Colonic mucosa (tissue), 4 donors: Measurements from ENCODE around the gene PLCB1. TPM values are rescaled to one million over a fixed set of nuclear protein-coding genes. Genes with fewer than 3 reads are reported as not detected.
"Not testable (repeated sequence)": the region's sequence is repeated elsewhere in the genome, so short reads cannot be mapped to it uniquely, and the experiment has no call there.

ENCODE experiments used
- DNase-seq: peaks from one replicate; pipeline ENCODE4 v3.0.0-alpha.2; 2020
- H3K27ac ChIP-seq: fragments of 200-600 bp; one replicate; pipeline ENCODE4 v1.8.0; 2021
- H3K27me3 ChIP-seq: fragments of 200-600 bp; one replicate; pipeline ENCODE4 v1.8.0; 2021
- H3K36me3 ChIP-seq: fragments of 200-600 bp; one replicate; pipeline ENCODE4 v1.8.0; 2021
- H3K4me1 ChIP-seq: fragments of 200-600 bp; one replicate; pipeline ENCODE4 v1.8.0; 2021; ENCODE audit warnings: mild to moderate bottlenecking
- H3K4me3 ChIP-seq: fragments of 200-600 bp; one replicate; pipeline ENCODE4 v1.8.0; 2021
- H3K9ac ChIP-seq, 2 donors: one replicate each; pipeline ENCODE4 v1.7.0; 2013; ENCODE audit warnings: control low read depth in 2 of 2, low read depth in 2 of 2, low read length in 2 of 2
- H3K9me3 ChIP-seq: fragments of 200-600 bp; one replicate; pipeline ENCODE4 v1.8.0; 2021
- CTCF ChIP-seq: fragments of 200-600 bp; IDR thresholded peaks from one replicate; pipeline ENCODE4 v1.8.0; 2022; ENCODE audit warnings: antibody characterized with exemption, mild to moderate bottlenecking
- intact Hi-C: fragments of 100-400 bp; cut with DNase I; formaldehyde crosslinking; loops from one replicate; pipeline ENCODE4 v1.14.1; 2022
- total RNA-seq, 2 donors: library from RNA; stranded (reverse); fragmentation: NEBNext Ultra II Directional in 1 of 2; extraction: Animal tissue kit (Norgen Biotek cat#: 25700) in 1 of 2; gene quantifications; one replicate each; pipeline ENCODE4 v1.2.1, GENCODE V29; 2021
- donor health status: healthy.
- donor health status: DM: no; HTN: no; CAD: no.
- donor health status: DM: no; HTN: no; CAD: no.

PLCB1 gene
- total RNA-seq, 2 donors from 2014 or later = 8.3 to 9.6 TPM

DNA sequence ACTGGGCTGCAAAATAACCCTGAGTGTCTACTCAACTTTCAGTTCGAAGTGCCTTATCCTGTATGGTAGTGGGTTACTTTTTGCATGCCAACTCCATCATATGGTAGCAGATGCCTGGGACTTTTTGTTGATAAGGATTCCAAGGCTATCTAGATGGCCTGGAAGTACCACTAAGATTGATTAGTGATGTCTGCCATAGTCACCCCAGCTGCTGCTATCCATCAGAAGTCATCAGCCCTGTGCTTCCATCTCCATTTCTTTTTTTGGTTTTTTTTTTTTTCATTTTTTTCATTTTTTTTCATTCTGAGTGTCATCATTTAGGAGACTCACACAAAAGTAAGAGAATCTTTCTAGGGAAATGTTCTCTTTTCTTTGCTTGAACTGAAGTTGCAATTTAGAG lies 719.4 kb downstream of the PLCB1 start:
- DNase-seq = no peak

DNA sequence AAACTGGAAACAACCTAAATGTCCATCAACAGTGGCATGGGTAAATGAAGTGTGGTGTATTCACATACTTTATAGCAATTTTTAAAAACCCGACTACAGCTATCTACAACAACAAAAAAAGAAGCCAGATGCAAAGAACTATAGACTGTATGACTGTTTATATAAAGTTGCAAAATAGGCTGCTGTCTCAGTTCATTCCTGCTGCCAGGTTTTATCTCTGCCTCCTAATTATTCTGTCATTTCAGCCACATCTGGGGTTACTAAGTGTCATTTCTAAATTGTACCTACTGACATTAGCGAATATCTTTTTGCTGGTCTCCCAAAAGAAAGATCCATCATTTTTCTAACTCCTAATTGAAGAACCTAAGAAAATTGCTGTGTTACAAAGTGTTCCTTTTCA lies 719.9 kb downstream of the PLCB1 start:
- H3K4me1 ChIP-seq, H3K27me3 ChIP-seq, H3K9ac ChIP-seq, H3K36me3 ChIP-seq, H3K4me3 ChIP-seq, H3K27ac ChIP-seq, DNase-seq, H3K9me3 ChIP-seq: not testable (repeated sequence)
- intact Hi-C loops = loop anchor here (5.0 to 10.0 kb wide), 2 partner anchors 97 to 510 kb away; no protein-coding TSS in a partner anchor

More for the DNA sequence above, 719.4 kb downstream of the PLCB1 start:
- no peaks in the 10 kb centered on the region for H3K36me3 ChIP-seq
- no peaks in the 10 kb centered on the region for H3K4me1 ChIP-seq
- H3K27ac ChIP-seq = no peak overlapping the region
- H3K4me3 ChIP-seq = no peak overlapping the region
- intact Hi-C loops = loop anchor here (5.0 to 10.0 kb wide), 2 partner anchors 97 to 511 kb away; no protein-coding TSS in a partner anchor
- no peaks in the 10 kb centered on the region for H3K27me3 ChIP-seq
- no peak for TF ChIP-seq CTCF
- no peaks in the 10 kb centered on the region for H3K9me3 ChIP-seq
- H3K9ac ChIP-seq = no peak overlapping the region

GRCh38 chr20:8853211-8853610 lies 721.1 kb downstream of the PLCB1 start:
- H3K9me3 ChIP-seq, H3K27me3 ChIP-seq, DNase-seq, H3K27ac ChIP-seq, H3K36me3 ChIP-seq, H3K4me3 ChIP-seq, H3K9ac ChIP-seq, H3K4me1 ChIP-seq: not testable (repeated sequence)
- intact Hi-C loops = loop anchor here (5.0 to 10.0 kb wide), 2 partner anchors 98 to 509 kb away; no protein-coding TSS in a partner anchor

DNA sequence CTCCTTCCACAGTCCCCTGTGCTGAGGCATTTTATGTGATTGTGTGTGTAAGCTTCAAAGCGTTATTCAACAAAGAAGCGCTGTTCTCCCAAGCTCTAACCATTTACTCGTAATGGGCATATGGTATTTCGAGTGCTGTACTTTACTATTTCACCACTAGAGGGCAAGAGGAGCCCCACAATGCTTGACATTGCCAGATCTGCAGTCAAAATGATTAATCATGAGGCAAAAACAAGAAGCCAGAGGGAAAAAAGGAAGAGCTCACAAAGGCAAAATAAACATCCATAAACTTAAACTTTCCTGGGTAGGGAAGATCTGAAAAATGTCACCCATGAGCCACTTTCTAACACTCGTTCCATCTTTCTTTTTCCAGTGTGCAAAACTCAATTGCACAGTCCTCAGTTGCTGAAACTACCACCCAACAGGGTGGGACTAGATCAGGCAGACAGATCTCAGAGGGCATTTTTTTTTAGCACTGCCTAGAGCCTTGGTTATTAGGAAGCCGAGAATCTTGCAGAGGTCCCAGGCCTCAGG lies 721.8 kb downstream of the PLCB1 start:
- no peak overlapping the region for H3K4me3 ChIP-seq
- H3K9ac ChIP-seq = no peak overlapping the region
- no peaks in the 10 kb centered on the region for H3K27me3 ChIP-seq
- H3K36me3 ChIP-seq = no peaks in the 10 kb centered on the region
- H3K27ac ChIP-seq = no peak overlapping the region
- TF ChIP-seq CTCF = peak; percentile 79
- H3K4me1 ChIP-seq = no peaks in the 10 kb centered on the region
- peak; percentile 37 for DNase-seq
- intact Hi-C loops = loop anchor here (5.0 to 10.0 kb wide), 2 partner anchors 99 to 508 kb away; no protein-coding TSS in a partner anchor
- no peaks in the 10 kb centered on the region for H3K9me3 ChIP-seq

- no peak for TF ChIP-seq CTCF
- Histone ChIP-seq H3K36me3 (no peaks in the 10 kb centered on the region), H3K4me1 (no peaks in the 10 kb centered on the region), H3K9ac (no peak overlapping the region), H3K9me3 (no peaks in the 10 kb centered on the region), H3K4me3 (no peak overlapping the region), H3K27ac (no peak overlapping the region), H3K27me3 (no peaks in the 10 kb centered on the region)
- intact Hi-C loops = loop anchor here (5.0 to 10.0 kb wide), 2 partner anchors 100 to 508 kb away; no protein-coding TSS in a partner anchor
- DNase-seq = peak; percentile 22
Measured at GRCh38 chr20:8854571-8854970, 722.5 kb downstream of the PLCB1 start.

DNA sequence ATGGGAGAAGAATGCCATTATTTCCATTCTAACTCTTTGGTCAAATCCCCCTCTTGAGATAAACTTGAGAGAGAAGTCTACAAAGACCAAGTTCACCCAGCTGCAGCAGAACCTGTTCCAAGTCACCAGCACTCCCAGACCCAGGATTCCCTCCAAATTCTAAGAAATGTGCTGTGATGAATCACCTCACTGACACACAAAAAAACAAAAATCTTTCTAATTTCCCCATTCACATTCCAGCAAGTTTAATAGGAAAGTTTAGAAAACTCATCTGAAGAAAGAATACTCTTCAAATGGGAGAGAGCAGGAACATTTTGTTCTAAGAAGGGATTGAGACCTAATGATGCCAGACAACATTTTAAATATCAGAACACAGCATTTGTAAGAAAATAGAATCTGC lies 723.2 kb downstream of the PLCB1 start:
- TF ChIP-seq CTCF = no peak
- no peak overlapping the region for H3K4me3 ChIP-seq
- no peaks in the 10 kb centered on the region for H3K4me1 ChIP-seq
- intact Hi-C loops = loop anchor here (10.0 kb wide), 1 partner anchor 101 kb away; no protein-coding TSS in a partner anchor
- H3K27me3 ChIP-seq = no peaks in the 10 kb centered on the region
- DNase-seq = no peak
- H3K27ac ChIP-seq = no peak overlapping the region
- H3K9me3 ChIP-seq = no peaks in the 10 kb centered on the region
- H3K9ac ChIP-seq = no peak overlapping the region
- H3K36me3 ChIP-seq = no peaks in the 10 kb centered on the region
